Measurements from ENCODE around the gene NEK5.

Gene NEK5

GRCh38 chr13:52011632-52012511 is 117.0 kb downstream of the NEK5 start, which contains the start of gene ALG11:
Gene ALG11, plus strand, starts transcription at chr13:52012398. Its CDS starts 21 bp downstream, at chr13:52012419.
- DNase-seq (ENCODE audit: low read depth) = peak; percentile 98
- TF ChIP-seq, protein P1, sequence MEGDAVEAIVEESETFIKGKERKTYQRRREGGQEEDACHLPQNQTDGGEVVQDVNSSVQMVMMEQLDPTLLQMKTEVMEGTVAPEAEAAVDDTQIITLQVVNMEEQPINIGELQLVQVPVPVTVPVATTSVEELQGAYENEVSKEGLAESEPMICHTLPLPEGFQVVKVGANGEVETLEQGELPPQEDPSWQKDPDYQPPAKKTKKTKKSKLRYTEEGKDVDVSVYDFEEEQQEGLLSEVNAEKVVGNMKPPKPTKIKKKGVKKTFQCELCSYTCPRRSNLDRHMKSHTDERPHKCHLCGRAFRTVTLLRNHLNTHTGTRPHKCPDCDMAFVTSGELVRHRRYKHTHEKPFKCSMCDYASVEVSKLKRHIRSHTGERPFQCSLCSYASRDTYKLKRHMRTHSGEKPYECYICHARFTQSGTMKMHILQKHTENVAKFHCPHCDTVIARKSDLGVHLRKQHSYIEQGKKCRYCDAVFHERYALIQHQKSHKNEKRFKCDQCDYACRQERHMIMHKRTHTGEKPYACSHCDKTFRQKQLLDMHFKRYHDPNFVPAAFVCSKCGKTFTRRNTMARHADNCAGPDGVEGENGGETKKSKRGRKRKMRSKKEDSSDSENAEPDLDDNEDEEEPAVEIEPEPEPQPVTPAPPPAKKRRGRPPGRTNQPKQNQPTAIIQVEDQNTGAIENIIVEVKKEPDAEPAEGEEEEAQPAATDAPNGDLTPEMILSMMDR (conservative IDR thresholded peaks at IDR 0.05; ENCODE audit: low read depth, low read length) = no peak
- H3K4me3 ChIP-seq (ENCODE audit: low read depth, low read length) = peak within 1 kb of the TSS; percentile 97

DNA sequence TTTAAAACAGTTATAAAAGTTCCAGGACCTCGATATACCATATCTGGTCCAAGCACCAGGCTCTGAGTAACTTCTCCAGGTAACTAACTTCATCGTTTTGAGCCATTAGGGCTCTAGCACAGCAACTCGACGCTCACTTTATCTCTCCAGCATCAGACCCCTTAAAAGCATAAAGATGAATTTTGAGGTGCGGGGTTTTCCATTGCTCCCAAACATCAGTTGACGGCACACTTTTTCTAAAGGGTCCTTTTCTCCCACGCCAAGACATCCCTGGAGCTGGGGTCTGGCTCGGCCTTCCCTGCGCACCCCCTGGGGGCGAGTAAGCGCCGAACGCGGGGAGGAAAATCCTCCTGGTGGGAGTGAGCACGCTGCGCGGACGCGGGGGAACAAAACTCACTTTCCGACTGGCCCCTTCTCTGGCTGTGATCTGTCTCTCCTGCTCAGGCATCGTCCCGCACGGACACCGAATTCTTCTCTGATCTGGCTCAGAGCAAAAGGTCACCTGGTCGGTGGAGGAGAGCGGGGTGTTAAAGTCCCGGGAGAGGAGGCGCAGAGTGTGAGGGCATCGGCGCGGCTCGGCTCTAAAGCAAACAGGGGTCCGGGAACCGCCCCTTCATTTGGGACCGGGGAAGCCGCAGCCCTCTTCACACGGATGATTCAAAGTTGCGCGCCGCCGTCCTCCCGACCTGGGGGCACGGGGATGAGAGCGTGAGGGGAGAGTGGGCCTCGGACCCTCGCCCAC is 117.8 kb downstream of the NEK5 start, which contains the start of gene ATP7B:
TSS of gene ATP7B (minus strand) at position 561 of the 742 bp plus-strand sequence. CDS start at position 448, 113 bp downstream.
- peak within 1 kb of the TSS; percentile 97 for H3K4me3 ChIP-seq (ENCODE audit: low read depth, low read length)
- DNase-seq (ENCODE audit: low read depth) = no peak
- TF ChIP-seq, protein P1 (conservative IDR thresholded peaks at IDR 0.05; ENCODE audit: low read depth, low read length) = peak; percentile 36

DNA sequence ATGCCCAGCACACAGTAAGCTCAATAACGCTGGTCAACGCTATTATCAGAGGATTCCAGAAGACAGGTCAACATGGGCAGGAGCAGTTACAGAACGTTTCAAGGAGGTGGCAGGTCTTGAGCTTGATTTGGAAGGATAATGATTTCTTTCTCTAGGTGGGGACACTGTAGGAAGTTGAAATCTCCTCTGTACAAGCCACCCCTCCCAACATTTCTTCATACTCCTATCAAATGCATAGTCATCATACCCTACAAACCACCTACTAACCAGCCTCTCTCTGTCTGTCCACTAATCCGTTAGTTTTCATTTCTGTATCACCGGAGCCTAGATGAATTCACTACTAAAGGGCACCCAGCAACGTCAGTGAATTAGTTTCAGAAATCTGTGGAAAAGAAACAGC is 118.9 kb downstream of the NEK5 start:
- no peak for DNase-seq (ENCODE audit: low read depth)
- no peak overlapping the region for H3K4me3 ChIP-seq (ENCODE audit: low read depth, low read length)
- TF ChIP-seq, protein P1 (conservative IDR thresholded peaks at IDR 0.05; ENCODE audit: low read depth, low read length) = no peak

GRCh38 chr13:52006523-52007245 is 122.2 kb downstream of the NEK5 start:
- no peak overlapping the region for H3K4me3 ChIP-seq (ENCODE audit: low read depth, low read length)
- peak; percentile 27 for DNase-seq (ENCODE audit: low read depth)
- TF ChIP-seq, protein P1 (conservative IDR thresholded peaks at IDR 0.05; ENCODE audit: low read depth, low read length) = no peak

DNA sequence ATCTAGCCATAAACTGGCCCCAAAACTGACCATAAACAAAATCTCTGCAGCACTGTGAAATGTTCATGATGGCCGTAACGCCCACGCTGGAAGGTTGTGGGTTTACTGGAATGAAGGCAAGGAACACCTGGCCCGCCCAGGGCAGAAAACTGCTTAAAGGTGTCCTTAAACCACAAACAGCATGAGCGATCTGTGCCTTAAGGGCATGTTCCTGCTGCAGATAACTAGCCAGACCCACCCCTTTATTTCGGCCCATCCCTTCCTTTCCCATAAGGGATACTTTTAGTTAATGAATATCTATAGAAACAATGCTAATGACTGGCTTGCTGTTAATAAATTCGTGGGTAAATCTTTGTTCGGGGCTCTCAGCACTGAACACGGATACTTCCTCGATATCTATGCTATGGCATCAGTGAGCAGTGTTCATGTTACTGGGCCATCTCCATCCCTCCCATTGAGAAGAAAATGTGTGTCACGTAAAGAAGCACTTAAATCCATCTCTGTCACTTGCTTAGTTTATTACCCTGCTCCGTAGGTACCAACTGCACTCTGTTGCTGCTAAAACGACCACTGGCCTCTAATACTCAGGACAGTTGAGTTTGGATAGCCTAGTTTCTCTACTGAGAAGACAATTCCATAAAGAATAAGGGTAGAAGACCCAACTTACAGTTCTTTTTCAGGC is 122.9 kb downstream of the NEK5 start:
- TF ChIP-seq, protein P1 (conservative IDR thresholded peaks at IDR 0.05; ENCODE audit: low read depth, low read length) = no peak
- no peak overlapping the region for H3K4me3 ChIP-seq (ENCODE audit: low read depth, low read length)

GRCh38 chr13:52004511-52005170 is 124.2 kb downstream of the NEK5 start:
- DNase-seq (ENCODE audit: low read depth) = no peak
- TF ChIP-seq, protein P1 (conservative IDR thresholded peaks at IDR 0.05; ENCODE audit: low read depth, low read length) = no peak

More for the DNA sequence above, 122.9 kb downstream of the NEK5 start:
- DNase-seq (ENCODE audit: low read depth) = no peak

More at GRCh38 chr13:52004511-52005170, 124.2 kb downstream of the NEK5 start:
- no peak overlapping the region for H3K4me3 ChIP-seq (ENCODE audit: low read depth, low read length)

Measured in choroid plexus epithelial cell (primary cell).